Measurements from ENCODE around the gene ACTN1.

Gene ACTN1

DNA sequence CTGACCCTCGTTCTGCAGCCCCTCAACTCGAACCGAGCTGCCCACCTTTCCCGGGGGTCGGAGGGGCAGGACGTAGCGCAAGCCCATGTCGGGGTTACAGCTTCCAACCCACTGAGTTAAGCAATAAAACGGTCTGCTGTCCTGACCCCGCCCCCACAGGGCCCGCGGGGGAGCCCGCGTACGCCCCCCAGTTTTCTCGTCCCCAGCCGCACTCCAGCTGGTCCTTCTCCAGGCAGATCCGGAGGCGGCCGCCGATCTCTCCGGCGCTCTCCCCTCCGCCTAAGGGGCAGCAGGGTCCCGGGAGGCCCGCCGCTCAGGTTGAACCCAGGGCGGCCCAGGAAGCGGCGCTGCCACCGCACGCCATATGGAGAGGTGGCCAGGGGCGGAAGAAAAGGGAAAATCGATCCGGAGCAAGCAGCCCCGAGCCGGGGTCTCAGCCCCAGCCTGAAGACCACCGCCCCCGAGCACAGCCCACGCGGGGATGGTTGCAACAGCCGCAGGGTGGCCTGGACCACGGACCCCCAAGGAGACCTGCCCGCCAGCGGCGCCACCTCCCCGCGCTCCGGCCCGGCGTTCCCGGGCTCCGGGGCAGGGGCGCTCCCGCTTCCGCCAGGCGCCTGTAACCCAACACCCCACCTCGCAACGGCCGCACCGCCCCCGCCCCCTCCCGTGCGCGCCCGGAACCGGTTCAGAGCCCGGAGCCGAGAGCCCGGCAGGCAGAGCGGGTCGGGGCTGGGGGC, 760 bp downstream of the ACTN1 start (continued):
- TF ChIP-seq, protein P1, sequence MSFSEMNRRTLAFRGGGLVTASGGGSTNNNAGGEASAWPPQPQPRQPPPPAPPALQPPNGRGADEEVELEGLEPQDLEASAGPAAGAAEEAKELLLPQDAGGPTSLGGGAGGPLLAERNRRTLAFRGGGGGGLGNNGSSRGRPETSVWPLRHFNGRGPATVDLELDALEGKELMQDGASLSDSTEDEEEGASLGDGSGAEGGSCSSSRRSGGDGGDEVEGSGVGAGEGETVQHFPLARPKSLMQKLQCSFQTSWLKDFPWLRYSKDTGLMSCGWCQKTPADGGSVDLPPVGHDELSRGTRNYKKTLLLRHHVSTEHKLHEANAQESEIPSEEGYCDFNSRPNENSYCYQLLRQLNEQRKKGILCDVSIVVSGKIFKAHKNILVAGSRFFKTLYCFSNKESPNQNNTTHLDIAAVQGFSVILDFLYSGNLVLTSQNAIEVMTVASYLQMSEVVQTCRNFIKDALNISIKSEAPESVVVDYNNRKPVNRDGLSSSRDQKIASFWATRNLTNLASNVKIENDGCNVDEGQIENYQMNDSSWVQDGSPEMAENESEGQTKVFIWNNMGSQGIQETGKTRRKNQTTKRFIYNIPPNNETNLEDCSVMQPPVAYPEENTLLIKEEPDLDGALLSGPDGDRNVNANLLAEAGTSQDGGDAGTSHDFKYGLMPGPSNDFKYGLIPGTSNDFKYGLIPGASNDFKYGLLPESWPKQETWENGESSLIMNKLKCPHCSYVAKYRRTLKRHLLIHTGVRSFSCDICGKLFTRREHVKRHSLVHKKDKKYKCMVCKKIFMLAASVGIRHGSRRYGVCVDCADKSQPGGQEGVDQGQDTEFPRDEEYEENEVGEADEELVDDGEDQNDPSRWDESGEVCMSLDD (tag by site-specific recombination; IDR thresholded peaks at IDR 0.05): peak; percentile 72; the same call in 1 of the 2 replicates
- TF ChIP-seq, protein P2, sequence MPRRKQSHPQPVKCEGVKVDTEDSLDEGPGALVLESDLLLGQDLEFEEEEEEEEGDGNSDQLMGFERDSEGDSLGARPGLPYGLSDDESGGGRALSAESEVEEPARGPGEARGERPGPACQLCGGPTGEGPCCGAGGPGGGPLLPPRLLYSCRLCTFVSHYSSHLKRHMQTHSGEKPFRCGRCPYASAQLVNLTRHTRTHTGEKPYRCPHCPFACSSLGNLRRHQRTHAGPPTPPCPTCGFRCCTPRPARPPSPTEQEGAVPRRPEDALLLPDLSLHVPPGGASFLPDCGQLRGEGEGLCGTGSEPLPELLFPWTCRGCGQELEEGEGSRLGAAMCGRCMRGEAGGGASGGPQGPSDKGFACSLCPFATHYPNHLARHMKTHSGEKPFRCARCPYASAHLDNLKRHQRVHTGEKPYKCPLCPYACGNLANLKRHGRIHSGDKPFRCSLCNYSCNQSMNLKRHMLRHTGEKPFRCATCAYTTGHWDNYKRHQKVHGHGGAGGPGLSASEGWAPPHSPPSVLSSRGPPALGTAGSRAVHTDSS (tag by site-specific recombination; IDR thresholded peaks at IDR 0.05): no peak
- TF ChIP-seq KLF10 (tag by site-specific recombination; IDR thresholded peaks at IDR 0.05) (no peak), KLF1 (tag by site-specific recombination; IDR thresholded peaks at IDR 0.05) (no peak; the same call in 1 of the 2 replicates), ZNF169 (tag by site-specific recombination; IDR thresholded peaks at IDR 0.05) (no peak), ZNF223 (tag by site-specific recombination; IDR thresholded peaks at IDR 0.05) (no peak), ZNF654 (tag by site-specific recombination; IDR thresholded peaks at IDR 0.05; ENCODE audit: low read depth) (no peak), ZNF660 (tag by site-specific recombination; IDR thresholded peaks at IDR 0.05) (no peak), GLIS1 (tag by site-specific recombination; IDR thresholded peaks at IDR 0.05) (peak; percentile 35; the same call in 1 of the 2 replicates), ZXDB (tag by site-specific recombination; IDR thresholded peaks at IDR 0.05) (peak; percentile 93), HOXC10 (CRISPR knock-in tag; IDR thresholded peaks at IDR 0.05) (no peak), IKZF3 (tag by site-specific recombination; IDR thresholded peaks at IDR 0.05) (peak; percentile 20; the same call in 1 of the 2 replicates), ZNF701 (tag by site-specific recombination; IDR thresholded peaks at IDR 0.05) (no peak), KLF9 (tag by site-specific recombination; IDR thresholded peaks at IDR 0.05; ENCODE audit: low read depth) (peak; percentile 65), ZNF174 (tag by site-specific recombination; IDR thresholded peaks at IDR 0.05) (no peak), ZNF433 (tag by site-specific recombination; IDR thresholded peaks at IDR 0.05; ENCODE audit: low read depth) (no peak), ZNF664 (tag by site-specific recombination; IDR thresholded peaks at IDR 0.05) (no peak), ZFP3 (tag by site-specific recombination; IDR thresholded peaks at IDR 0.05; ENCODE audit: low read depth) (no peak), ZNF394 (tag by site-specific recombination; IDR thresholded peaks at IDR 0.05; ENCODE audit: borderline replicate concordance) (no peak), ZNF138 (tag by site-specific recombination; IDR thresholded peaks at IDR 0.05; ENCODE audit: borderline replicate concordance) (no peak)
- TF ChIP-seq, protein P3, sequence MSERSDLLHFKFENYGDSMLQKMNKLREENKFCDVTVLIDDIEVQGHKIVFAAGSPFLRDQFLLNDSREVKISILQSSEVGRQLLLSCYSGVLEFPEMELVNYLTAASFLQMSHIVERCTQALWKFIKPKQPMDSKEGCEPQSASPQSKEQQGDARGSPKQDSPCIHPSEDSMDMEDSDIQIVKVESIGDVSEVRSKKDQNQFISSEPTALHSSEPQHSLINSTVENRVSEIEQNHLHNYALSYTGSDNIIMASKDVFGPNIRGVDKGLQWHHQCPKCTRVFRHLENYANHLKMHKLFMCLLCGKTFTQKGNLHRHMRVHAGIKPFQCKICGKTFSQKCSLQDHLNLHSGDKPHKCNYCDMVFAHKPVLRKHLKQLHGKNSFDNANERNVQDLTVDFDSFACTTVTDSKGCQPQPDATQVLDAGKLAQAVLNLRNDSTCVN (tag by site-specific recombination; optimal IDR thresholded peaks at IDR 0.05): peak; percentile 65
- TF ChIP-seq, protein P4, sequence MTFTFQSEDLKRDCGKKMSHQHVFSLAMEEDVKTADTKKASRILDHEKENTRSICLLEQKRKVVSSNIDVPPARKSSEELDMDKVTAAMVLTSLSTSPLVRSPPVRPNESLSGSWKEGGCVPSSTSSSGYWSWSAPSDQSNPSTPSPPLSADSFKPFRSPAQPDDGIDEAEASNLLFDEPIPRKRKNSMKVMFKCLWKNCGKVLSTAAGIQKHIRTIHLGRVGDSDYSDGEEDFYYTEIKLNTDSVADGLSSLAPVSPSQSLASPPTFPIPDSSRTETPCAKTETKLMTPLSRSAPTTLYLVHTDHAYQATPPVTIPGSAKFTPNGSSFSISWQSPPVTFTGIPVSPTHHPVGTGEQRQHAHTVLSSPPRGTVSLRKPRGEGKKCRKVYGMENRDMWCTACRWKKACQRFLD (tag by site-specific recombination; IDR thresholded peaks at IDR 0.05): no peak
- TF ChIP-seq, protein P5, sequence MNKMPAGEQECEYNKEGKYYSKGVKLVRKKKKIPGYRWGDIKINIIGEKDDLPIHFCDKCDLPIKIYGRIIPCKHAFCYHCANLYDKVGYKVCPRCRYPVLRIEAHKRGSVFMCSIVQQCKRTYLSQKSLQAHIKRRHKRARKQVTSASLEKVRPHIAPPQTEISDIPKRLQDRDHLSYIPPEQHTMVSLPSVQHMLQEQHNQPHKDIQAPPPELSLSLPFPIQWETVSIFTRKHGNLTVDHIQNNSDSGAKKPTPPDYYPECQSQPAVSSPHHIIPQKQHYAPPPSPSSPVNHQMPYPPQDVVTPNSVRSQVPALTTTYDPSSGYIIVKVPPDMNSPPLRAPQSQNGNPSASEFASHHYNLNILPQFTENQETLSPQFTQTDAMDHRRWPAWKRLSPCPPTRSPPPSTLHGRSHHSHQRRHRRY (tag by site-specific recombination; IDR thresholded peaks at IDR 0.05): no peak
- TF ChIP-seq, protein P6, sequence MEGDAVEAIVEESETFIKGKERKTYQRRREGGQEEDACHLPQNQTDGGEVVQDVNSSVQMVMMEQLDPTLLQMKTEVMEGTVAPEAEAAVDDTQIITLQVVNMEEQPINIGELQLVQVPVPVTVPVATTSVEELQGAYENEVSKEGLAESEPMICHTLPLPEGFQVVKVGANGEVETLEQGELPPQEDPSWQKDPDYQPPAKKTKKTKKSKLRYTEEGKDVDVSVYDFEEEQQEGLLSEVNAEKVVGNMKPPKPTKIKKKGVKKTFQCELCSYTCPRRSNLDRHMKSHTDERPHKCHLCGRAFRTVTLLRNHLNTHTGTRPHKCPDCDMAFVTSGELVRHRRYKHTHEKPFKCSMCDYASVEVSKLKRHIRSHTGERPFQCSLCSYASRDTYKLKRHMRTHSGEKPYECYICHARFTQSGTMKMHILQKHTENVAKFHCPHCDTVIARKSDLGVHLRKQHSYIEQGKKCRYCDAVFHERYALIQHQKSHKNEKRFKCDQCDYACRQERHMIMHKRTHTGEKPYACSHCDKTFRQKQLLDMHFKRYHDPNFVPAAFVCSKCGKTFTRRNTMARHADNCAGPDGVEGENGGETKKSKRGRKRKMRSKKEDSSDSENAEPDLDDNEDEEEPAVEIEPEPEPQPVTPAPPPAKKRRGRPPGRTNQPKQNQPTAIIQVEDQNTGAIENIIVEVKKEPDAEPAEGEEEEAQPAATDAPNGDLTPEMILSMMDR (tag by site-specific recombination; IDR thresholded peaks at IDR 0.05): no peak; the same call in 1 of the 2 replicates
